Nephron (organoid): ENCODE results near the gene CBX2.
"Not testable (repeated sequence)": the region's sequence is repeated elsewhere in the genome, so short reads cannot be mapped to it uniquely, and the experiment has no call there.

ENCODE experiments used
- H3K27ac Mint-ChIP-seq, 3 experiments: 2 replicates each; pipeline ENCODE4 v1.8.0; 2020; ENCODE audit warnings: mixed read lengths in 3 of 3, mild to moderate bottlenecking in 2 of 3, moderate library complexity in 1 of 3
- H3K27me3 Mint-ChIP-seq: 2 replicates; pipeline ENCODE4 v1.8.0; 2021; ENCODE audit warnings: low read depth, mild to moderate bottlenecking, moderate library complexity, mixed read lengths
- H3K36me3 Mint-ChIP-seq: 2 replicates; pipeline ENCODE4 v1.8.0; 2020; ENCODE audit warnings: low read depth, mixed read lengths
- H3K4me1 Mint-ChIP-seq: 2 replicates; pipeline ENCODE4 v1.8.0; 2020; ENCODE audit warnings: mixed read lengths
- H3K4me3 Mint-ChIP-seq, 3 experiments: 2 replicates each; pipeline ENCODE4 v1.8.0; 2020; ENCODE audit warnings: mild to moderate bottlenecking in 3 of 3, mixed read lengths in 3 of 3, moderate library complexity in 2 of 3
- H3K9me3 Mint-ChIP-seq: 2 replicates; pipeline ENCODE4 v1.8.0; 2020; ENCODE audit warnings: mixed read lengths
- TF ChIP-seq, protein P1 (sequence below), 3 experiments: fragments of 200-600 bp; sonication (generic); IDR thresholded peaks; one replicate each; pipeline ENCODE4 v1.5.0; 2021; ENCODE audit warnings: antibody characterized with exemption in 3 of 3; ENCODE audit not compliant: unreplicated experiment in 3 of 3

Gene CBX2

DNA sequence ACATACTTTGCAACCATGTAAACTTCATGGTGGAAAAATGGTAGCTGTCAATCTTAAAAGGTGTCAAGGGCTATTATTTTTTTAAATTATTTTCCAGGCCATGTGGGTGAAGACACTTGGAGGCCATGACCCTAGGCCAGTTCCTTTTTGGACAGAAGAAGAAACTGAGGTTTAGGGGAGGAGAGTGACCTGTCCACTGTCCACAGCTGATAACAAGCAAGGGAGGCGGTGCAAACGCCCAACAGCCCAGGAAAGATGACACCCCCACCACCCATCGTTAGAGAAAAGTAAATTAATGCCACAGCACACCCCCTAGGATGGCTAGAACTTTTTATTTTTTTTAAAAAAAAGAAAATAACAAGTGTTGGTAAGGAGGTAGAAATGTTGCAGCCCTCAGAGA lies 28.0 kb upstream of the CBX2 start:
- Mint-ChIP-seq H3K27me3 (peaks cover 73% of the 10 kb centered on the region), H3K9me3 (no peaks in the 10 kb centered on the region), H3K36me3 (no peaks in the 10 kb centered on the region), H3K4me1 (peaks cover 9% of the 10 kb centered on the region), H3K4me3 (no peak overlapping the region), H3K27ac (no peak overlapping the region)
- TF ChIP-seq, protein P1, sequence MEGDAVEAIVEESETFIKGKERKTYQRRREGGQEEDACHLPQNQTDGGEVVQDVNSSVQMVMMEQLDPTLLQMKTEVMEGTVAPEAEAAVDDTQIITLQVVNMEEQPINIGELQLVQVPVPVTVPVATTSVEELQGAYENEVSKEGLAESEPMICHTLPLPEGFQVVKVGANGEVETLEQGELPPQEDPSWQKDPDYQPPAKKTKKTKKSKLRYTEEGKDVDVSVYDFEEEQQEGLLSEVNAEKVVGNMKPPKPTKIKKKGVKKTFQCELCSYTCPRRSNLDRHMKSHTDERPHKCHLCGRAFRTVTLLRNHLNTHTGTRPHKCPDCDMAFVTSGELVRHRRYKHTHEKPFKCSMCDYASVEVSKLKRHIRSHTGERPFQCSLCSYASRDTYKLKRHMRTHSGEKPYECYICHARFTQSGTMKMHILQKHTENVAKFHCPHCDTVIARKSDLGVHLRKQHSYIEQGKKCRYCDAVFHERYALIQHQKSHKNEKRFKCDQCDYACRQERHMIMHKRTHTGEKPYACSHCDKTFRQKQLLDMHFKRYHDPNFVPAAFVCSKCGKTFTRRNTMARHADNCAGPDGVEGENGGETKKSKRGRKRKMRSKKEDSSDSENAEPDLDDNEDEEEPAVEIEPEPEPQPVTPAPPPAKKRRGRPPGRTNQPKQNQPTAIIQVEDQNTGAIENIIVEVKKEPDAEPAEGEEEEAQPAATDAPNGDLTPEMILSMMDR (IDR thresholded peaks at IDR 0.05; ENCODE audit: unreplicated experiment in 3 of 3) = no peak

DNA sequence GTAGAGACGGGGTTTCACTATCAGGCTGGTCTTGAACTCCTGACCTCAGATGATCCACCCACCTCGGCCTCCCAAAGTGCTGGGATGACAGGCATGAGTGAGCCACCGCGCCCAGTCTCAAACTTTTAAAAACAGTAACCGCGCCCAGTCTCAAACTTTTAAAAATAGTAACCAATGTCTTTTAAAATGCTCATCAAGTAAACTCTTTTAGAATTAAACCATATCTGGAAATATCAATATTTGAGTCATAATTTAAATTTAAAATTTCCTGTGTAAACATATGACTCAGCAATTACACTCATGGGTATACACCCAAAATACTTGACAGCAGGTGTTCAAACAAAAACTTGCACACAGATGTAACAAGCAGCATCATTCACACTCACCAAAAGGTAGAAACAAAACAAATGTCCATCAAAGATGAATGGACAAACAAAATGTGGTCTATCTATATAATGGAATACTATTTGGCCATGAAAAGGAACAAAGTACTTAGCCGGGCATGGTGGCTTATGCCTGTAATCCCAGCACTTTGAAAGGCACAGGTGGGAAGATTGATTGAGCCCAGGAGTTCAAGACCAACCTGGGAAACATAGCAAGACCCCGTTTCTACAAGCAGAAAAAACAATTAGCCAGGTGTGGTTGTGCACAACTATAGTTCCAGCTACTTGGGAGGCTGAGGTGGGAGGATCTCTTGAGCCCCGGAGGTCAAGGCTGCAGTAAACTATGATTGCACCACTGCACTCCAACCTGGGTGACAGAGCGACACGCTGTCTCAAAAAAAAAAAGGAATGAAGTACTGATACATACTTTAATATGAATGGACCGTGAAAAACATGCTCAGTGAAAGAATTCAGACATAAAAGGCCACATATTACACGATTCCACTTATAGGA lies 27.1 kb upstream of the CBX2 start:
- H3K36me3 Mint-ChIP-seq = no peaks in the 10 kb centered on the region
- TF ChIP-seq, protein P1 (IDR thresholded peaks at IDR 0.05; ENCODE audit: unreplicated experiment in 3 of 3) = no peak
- H3K27ac Mint-ChIP-seq = no peak overlapping the region
- H3K4me3 Mint-ChIP-seq = no peak overlapping the region
- H3K9me3 Mint-ChIP-seq = no peaks in the 10 kb centered on the region
- peaks cover 9% of the 10 kb centered on the region for H3K4me1 Mint-ChIP-seq
- H3K27me3 Mint-ChIP-seq = peaks cover 65% of the 10 kb centered on the region

DNA sequence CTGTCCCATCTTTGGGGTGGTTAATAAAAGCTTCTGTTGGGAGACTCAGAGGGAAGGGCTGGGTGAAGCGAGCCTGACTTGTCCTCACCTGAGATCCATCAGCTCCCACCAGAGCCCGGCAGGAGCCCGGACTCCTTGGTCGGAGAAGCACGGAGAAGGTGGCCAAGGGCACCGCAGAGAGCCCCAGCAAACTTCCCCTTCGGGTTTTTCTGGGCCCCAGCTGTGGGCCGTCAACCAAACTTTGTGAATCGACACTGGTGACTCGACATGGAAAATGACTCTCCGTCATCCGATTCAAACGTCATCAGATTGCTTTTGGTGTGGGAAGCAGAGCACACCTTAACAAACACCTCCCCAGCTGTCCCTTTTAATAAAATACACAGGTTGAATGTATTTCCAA lies 25.8 kb upstream of the CBX2 start:
- peaks cover 5% of the 10 kb centered on the region for H3K4me1 Mint-ChIP-seq
- TF ChIP-seq, protein P1 (IDR thresholded peaks at IDR 0.05; ENCODE audit: unreplicated experiment in 3 of 3) = no peak
- peaks cover 53% of the 10 kb centered on the region for H3K27me3 Mint-ChIP-seq
- no peaks in the 10 kb centered on the region for H3K9me3 Mint-ChIP-seq
- no peak overlapping the region for H3K4me3 Mint-ChIP-seq
- no peak overlapping the region for H3K27ac Mint-ChIP-seq
- H3K36me3 Mint-ChIP-seq = no peaks in the 10 kb centered on the region

DNA sequence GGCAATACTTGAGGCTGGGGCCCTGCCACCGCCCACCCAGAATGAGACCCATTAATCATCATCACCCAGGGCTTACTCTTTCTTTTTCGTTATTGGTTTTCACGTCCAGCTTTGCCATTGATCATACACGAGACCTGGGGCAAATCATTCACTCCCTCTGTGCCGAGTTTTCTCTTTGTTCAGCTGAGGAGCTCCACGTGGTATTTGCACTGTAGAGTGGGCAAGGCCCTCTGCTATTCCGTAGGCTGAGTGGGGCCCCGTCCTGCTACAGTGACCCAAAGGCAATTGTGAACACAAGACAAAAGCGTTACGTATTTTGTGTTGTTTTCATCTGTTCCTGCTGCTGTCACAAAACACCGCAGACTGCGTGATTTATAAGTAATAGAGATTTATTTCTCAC lies 23.6 kb upstream of the CBX2 start:
- Mint-ChIP-seq H3K36me3 (no peaks in the 10 kb centered on the region), H3K4me1 (peaks cover 4% of the 10 kb centered on the region), H3K4me3 (no peak overlapping the region), H3K27me3 (peaks cover 38% of the 10 kb centered on the region), H3K27ac (no peak overlapping the region), H3K9me3 (no peaks in the 10 kb centered on the region)
- TF ChIP-seq, protein P1 (IDR thresholded peaks at IDR 0.05; ENCODE audit: unreplicated experiment in 3 of 3) = no peak

DNA sequence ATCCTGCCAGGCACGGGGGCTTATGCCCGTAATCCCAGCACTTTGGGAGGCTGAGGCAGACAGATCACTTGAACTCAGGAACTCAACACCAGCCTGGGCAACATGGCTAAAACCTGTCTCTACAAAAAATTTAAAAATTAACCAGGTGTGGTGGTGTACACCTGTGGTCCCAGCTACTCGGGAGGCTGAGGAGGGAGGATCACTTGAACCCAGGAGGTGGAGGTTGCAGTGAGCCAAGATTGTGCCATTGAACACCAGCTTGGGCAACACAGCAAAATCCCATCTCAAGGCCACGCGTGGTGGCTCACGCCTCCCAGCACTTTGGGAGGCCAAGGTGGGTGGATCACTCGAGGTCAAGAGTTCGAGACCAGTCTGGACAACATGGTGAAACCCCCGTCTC lies 23.0 kb upstream of the CBX2 start:
- H3K27ac Mint-ChIP-seq, H3K36me3 Mint-ChIP-seq, H3K4me3 Mint-ChIP-seq, H3K4me1 Mint-ChIP-seq, H3K9me3 Mint-ChIP-seq: not testable (repeated sequence)
- H3K27me3 Mint-ChIP-seq = peaks cover 35% of the 10 kb centered on the region

DNA sequence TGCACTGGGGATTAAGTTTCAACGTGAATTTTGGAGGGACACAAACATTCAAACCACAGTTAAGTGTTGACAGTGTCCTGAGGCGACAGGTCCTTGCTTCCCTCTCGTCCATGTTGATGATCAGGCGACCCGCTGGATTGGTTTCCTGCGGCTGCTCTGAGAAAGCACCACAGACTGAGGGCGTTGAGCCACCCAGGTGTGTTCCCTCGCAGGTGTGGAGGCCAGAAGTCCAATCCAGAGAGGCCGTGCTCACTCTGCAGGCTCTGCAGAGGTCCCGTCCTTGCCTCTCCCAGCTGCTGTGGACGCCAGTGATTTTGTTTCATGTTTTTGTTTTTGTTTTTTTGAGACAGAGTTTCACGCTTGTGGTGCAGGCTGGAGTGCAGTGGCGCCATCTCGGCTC lies 22.4 kb upstream of the CBX2 start:
- H3K36me3 Mint-ChIP-seq = no peaks in the 10 kb centered on the region

More for the DNA sequence above, 22.4 kb upstream of the CBX2 start:
- Mint-ChIP-seq H3K9me3 (no peaks in the 10 kb centered on the region), H3K4me3 (no peak overlapping the region), H3K4me1 (no peaks in the 10 kb centered on the region), H3K27ac (no peak overlapping the region), H3K27me3 (peaks cover 31% of the 10 kb centered on the region)
- TF ChIP-seq, protein P1 (IDR thresholded peaks at IDR 0.05; ENCODE audit: unreplicated experiment in 3 of 3) = no peak
